ENCODE results near the gene CTH.
A peak's percentile ranks its signal among the peaks of the same experiment; 100 is the strongest.
"Not testable (repeated sequence)": the region's sequence is repeated elsewhere in the genome, so short reads cannot be mapped to it uniquely, and the experiment has no call there.

CTH gene

DNA sequence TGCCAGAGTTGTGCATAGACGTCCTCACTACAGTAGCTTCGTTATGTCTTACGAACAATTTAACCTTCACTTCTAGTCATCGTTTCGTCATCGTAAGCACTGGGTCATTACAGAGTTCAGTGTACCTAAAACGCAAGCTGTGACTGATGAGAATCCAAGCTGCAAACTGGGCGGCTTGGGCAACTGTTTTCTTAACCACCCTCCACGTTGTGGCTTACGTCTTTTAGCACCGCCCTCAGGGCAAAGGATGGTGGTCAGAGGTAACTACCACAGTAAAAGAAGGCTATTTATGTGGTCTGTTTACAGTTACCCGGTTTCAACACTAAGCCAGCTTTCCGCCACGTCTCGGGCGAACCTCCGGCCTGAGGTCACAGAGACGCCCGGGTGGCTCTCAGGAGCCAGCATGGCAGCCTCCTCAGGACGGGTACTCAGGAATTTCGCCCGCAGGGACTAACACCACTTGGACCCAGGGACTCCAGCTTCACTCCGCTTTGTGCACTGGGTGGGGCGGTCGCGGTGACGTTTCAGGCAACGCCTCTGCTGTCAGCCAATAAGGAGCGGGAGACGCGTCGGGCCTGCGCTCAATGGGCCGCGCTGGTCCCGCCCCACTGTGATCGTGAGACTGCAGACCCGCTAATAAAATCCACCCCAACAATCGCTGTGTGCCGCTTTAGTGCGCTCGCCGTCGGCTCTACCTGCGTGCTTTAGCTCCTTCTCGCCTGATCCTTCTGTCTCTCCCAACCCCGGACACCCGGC, at the start of gene CTH:
Gene CTH (plus strand): TSS at position 665 of the 756 bp plus-strand sequence. CDS start 148 bp downstream, outside the sequence.
- peak; percentile 84 to 87 for DNase-seq

DNA sequence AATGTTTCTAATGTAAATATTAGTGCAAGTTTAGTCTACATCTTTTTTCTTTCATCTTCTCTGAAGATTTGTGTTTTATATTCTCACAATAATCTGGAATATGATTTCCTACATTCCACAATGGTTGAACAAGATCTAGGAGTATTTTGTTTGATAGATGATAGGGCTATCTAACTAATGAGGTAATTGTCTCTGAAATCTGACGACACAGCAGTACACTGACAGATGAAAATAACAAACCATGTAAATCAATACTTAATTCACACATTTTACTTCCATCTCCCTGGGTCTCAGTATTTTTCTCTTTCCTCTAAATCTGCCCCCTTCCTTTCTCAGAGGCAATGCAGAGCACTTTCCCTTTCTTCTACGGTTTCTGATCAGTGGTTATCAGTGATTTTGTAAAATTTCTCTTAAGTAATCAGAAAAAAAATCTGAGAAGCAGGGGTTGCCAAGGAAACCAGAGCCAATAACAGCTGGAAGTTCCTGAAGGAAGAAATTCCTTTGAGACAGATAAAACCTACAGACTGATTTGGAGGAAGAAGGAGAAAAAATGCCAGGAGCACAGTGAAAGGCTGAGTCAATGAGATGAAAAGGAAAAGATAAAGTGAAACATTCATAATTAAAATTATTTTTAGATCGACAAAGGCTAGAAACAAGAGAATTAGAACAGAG, 49.2 kb upstream of the CTH start:
- DNase-seq, result no peak

DNA sequence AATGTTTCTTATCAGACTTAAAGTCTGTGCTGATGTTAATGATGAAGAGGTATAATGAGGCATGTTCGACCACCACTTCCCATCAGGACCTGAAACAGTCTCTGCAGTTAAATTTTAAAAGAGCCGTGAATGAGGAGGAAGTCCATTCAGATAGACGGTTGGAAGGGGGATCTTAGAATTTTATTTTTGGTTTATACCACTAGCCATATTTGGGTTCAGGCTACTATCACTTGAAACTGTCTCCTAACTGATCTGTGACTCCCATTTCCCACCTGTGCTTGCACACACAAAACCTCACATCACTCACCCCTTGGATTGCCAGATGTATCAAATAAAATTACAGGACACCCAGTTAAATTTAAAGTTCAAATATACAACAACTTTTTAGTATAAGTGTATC, 46.6 kb upstream of the CTH start:
- no peak for DNase-seq

DNA sequence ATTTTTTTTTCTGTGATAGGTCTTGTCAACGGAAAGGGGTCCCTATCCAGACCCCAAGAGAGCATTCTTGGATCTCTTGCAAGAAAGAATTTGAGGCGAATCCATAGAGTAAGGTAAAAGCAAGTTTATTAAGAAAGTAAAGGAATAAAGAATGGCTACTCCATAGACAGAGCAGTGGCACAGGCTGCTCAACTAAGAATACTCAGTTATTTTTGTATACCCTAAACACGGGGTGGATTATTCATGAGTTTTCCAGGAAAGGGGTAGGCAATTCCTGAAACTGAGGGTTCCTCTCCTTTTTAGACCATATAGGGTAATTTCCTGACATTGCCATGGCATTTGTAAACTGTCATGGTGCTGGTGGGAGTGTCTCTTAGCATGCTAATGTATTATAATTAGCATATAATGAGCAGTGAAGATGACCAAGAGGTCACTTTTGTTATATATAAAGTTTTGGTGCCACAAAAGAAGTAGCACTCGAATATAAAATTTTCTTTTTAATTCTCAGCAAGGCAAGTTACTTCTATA, 44.6 kb upstream of the CTH start:
- not testable (repeated sequence) for DNase-seq

DNA sequence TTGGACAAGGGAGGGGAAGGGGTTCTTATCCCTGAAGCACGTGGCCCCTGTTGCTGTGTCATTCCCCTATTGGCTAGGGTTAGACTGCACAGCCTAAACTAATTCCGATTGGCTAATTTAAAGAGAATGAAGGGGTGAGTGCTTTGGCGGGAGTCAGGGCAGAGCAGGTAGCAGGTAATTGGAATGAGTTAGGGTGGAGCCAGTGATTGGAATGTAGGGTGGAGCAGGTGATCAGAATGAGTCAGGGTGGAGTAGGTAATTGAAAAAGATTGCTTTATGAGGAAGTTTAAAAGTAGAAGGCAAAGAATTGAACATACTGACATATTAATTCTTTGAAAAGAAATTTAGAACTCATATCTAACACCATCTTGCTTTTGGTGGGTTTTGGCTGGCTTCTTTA, 44.1 kb upstream of the CTH start:
- not testable (repeated sequence) for DNase-seq

DNA sequence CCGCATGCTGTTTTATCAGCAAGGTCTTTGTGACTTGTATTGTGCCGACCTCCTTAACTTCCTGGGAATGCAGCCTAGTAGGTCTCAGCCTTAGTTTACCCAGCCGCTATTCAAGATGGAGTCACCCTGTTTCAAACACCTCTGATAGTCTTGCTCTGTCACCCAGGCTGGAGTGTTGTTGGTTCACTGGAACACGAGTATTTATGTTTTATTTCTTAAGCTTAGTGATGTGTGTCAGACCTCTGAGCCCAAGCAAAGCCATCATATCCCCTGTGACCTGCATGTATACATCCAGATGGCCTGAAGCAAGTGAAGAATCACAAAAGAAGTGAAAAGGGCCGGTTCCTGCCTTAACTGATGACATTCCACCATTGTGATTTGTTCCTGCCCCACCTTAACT, 43.7 kb upstream of the CTH start:
- DNase-seq, result not testable (repeated sequence)

DNA sequence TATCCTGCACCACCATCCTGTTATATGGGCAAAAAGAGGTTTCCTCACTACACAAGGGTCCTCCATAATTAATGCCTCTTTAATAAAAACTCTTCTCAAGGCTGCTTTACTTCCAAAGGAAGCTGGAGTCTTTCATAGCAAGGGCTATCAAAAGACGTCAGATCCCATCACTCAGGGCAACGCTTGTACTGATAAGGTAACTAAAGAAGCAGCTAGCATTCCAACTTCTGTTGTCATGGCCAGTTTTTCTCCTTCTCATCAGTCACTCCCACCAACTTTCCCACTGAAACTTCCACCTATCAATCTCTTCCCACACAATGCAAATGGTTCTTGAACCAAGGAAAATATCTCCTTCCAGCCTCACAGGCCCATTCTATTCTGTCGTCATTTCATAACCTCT, 39.5 kb upstream of the CTH start:
- not testable (repeated sequence) for DNase-seq

DNA sequence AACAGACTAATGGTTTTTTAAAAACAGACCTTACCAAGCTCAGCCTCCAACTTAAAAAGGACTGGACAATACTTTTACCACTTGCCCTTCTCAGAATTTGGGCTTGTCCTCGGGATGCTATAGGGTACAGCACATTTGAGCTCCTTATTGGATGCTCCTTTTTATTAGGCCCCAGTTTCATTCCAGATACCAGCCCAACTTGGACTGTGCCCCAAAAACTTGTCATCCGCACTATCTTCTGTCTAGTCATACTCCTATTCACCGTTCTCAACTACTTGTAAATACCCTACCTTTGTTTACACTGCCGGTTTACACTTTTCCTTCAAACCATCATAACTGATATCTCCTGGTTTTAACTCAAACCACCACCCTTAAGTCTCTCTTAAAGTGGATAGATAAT, 38.6 kb upstream of the CTH start:
- no peak for DNase-seq

DNA sequence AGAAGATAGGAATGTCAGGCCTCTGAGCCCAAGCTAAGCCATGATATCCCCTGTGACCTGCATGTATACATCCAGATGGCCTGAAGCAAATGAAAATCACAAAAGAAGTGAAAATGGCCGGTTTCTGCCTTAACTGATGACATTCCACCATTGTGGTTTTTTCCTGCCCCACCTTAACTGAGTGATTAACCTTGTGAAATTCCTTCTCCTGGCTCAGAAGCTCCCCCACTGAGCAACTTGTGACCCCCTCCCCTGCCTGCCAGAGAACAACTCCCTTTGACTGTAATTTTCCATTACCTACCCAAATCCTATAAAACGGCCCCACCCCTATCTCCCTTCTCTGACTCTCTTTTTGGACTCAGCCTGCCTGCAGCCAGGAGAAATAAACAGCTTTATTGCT, 37.5 kb upstream of the CTH start:
- not testable (repeated sequence) for DNase-seq

DNA sequence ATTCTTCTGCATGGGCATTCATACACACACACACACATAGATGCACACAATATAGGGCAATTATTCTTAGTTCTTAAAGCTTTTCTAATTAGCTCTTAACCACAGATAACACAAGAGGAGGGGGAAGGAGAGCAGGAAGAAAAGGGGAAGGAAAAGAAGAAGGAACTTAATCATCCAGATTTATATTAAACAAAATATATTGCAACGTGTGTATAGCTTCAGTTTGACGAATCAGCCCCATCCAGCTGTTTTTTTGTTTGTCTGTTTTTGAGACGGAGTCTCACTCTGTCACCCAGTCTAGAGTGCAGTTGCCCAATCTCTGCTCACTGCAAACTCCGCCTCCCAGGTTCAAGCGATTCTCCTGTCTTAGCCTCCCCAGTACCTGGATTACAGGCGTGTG, 34.9 kb upstream of the CTH start:
- no peak for DNase-seq

DNA sequence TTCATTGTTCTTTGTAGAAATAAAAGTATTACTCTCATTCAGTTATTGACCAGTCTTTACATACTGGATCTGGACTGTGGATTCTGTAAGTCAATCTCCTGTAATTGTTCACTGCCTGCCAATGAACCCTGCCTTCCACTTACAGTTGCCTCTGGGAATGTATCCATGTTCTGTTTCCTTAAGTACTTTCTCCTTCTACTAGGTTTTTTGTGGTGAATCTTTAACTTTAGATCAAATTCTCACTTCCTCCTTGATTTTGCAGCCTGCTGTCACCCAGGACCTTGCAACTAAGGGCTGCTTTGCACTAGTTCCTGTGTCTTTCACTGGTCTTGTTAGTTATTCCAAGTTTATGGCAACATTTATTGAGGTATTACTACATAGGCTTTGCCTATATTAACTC, 28.4 kb upstream of the CTH start:
- no peak for DNase-seq

DNA sequence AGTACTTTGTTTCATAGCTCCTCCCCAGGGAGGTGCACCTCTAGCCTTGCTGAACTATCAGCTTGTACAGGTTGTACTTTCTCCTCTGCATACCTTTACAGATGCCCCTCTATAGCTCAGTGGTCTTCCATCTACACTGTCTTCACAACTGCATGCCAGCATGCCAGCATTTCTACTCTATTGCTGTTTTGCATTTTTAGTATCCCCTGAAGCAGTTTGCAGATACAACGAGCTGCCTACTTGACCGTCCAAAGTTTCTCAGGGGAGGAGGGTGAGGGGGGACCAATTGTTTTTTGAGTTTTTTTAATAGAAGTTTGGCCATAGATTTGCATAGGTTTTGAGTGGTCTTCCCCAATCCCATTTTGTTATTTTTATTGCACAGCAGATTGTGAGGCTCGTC, 27.6 kb upstream of the CTH start:
- no peak for DNase-seq

DNA sequence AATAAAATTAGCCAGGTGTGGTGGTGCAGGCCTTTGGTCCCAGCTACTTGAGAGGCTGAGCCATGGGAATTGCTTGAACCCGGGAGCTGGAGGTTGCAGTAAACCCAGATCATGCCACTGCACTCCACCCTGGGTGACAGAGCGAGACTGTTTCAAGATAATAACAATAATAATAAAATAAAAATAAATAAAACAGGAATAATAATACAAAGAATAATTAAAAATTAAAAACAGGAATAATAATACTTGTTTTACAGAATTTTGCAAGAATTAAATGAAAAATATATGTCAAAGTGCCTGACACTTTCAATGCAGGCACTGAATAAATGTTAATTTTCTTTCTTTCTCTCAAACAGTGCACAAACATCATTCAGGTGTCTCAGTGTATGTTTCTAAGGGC, 26.5 kb upstream of the CTH start:
- DNase-seq, result no peak

DNA sequence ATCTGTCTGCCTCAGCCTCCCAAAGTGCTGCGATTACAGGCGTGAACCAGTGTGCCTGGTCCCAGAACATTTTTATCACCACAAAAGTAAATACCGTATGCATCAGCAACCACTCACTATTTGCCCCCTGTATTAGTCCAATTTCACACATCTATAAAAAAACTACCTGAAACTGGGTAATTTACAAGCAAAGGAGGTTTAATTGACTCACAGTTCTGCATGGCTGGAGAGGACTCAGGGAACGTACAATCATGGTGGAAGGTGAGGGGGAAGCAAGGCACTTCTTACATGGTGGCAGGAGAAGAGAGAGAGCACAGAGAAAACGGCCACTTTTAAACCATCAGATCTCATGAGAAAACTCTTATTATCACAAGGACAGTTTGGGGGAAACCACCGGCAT, 25.6 kb upstream of the CTH start:
- DNase-seq, result no peak

DNA sequence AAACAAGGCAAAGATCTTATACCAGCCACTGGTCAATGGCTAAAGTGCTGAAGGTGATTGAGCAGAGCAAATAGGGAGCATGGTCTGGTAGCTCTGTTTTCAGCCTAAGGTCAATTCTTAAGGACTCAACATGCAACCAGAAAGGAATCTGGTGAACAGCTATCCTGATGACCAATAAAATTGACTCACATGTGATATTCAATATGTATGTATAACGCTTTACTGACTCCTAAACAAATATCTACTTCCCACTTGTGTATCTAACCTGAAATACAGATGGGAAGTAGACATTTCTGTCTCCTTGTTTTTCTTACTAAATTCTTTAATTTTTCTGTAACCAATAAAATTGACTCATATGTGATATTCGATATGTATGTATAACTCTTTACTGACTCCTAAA, 24.9 kb upstream of the CTH start:
- no peak for DNase-seq

DNA sequence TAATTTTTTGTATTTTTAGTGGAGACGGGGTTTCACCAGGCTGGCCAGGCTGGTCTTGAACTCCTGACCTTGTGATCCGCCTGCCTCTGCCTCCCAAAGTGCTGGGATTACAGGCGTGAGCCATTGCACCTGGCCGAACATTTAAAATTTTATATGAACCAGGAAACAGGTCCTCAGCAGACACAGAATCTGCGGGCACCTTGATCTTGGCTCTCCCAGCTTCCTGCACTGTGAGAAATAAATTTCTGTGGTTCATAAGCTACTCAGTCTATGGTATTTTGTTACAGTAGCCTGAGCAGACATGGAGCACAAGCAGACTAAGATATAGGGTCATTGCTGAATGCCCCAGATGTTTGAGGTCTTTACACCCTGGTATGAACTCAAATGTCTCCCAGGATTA, 23.6 kb upstream of the CTH start:
- no peak for DNase-seq

DNA sequence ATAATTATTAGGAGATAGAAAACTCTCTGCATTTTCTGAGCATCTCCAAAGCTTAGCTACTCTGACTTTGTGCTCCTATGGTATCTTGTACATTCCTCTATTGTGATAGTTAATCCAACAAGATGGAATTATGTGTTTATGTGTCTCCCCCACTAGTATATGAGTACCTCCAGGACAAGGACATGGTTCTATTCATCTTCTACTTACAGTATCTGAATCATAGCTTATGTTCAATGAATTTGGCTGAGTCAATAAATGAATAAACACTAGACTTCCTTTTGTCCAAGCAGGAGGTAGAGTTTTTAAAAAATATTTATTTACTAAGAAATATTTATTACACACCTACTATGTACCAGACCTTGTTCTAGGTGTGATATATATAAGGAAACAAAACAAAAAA, 18.4 kb upstream of the CTH start:
- DNase-seq, result no peak

DNA sequence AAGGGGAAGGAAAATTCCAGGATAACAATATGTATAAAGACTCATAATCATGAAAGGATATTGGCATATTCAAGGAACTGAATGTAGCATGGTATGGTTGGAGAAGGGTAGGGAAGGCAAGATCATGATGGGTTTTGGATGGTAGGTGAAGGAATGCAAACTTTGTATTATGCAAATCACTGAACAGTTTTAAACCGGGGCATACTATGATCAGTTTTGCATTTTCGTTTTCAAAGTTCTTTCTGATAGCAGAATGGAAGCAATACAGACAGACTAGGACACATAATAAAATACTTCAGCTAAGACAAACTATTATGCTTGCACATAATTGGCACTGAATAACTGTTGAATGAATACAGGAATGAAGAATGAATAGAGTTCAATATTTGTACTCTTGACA, 14.5 kb upstream of the CTH start:
- DNase-seq, result no peak

DNA sequence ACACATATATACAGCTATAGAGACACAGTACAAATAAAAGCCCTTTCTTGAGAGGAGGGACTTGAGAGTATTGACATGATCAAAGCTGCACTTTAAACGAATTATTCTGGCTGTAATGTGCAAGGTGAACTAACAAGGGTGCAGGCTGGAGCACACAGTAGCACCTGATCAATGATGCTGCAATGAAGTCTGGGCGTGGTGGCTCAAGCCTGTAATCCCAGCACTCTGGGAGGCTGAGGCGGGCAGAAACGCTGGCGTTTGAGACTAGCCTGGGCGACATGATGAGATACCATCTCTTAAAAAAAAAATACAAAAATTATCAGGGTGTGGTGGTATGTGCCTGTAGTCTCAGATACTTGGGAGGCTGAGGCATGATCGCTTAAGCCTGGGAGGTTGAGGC, 14.1 kb upstream of the CTH start:
- DNase-seq, result no peak

DNA sequence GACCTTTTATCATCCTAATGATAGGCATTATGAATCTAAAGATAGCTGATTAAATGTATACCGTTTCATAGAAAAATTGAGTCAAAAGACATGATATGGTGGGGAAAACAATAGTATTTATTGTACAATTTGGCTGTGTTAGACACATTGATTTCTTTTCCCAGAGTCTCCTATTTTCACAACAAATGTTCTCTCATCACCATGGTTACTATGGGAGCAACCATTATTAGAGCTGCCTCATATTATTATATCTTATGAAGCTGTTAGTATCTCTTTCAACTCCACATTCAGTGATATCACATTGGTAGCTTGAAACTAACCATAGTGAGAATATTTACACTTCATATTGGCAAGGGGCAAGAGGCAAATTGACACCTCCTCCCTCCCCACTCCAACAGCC, 10.7 kb upstream of the CTH start:
- no peak for DNase-seq

DNA sequence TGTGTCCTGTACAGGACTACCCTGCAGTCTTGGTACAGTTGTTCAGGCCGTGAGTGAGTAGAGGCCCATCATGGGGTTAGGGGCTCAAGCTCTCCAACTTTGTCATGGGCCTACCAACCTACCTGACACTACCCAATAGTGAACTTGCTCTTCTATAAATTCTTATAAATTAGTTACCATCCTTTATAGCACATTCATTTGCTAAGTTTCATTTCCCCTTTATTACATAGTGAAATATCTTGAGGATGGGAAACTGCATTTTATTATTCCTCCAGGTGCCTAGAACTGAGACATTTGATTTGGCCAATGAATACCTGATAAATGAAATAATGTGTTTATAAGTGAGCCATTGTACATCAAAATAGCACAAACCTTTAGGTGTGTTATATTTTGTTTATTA, 9.1 kb upstream of the CTH start:
- DNase-seq, result no peak

DNA sequence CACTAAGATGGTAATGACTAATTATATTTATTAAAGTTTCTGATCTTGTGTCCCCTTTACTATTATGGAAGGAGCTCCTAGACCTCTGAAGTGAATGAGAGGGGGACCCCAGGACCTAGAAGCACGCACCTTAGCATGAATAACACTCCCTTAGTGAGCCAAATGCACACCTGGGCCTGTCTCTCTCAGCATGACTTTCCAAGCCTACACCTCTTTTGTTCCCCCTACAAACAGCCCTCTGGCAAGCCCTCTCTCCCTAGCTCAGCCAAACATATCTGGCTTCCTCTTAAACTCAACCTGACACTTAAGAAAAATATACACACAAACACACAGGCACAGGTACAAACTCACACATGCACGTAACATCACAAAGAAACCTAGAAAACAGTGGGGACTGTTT, 7.3 kb upstream of the CTH start:
- no peak for DNase-seq

DNA sequence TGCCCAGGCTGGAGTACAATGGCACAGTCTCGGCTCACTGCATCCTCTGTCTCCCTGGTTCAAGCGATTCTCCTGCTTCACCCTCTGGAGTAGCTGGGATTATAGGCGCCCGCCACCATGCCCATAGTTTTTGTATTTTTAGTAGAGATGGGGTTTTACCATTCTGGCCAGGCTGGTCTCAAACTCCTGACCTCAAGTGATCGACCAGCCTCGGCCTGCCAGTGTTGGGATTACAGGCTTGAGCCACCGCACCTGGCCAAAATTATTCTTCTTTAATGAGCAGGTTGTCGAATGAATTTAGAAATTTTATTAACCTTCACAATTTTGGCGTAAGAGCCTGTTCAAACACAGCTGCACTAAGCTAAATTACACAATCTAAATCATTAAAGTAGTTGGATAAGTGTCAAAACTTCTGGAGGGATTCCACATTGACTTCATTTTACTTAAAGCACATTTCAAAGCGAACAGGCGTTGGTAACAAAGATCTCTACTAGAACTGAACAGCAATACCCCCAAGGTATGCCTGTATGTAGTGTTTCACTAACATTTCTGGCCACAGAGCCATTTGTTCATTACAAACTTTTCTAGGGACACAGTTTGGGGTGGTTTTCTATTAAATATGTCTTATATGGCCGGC, 5.2 kb upstream of the CTH start:
- DNase-seq, result no peak

DNA sequence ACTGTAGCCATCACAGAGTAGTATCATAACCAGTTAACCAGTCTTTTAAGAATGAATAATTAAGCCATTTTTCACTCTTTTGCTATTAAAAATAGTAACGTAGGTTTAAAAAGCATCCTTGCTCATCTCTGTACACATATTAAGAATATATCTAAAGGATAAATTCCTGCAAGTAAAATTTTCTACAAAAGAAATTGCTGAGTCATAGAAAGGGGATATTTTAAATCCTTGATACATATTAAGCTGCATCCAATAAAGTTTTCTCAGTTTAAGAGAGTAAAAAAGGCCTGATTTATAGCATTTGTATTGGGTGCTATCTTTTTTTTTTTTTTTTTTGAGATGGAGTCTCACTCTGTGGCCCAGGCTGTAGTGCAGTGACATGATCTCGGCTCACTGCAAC, 1.9 kb upstream of the CTH start:
- DNase-seq, result no peak

Data from stimulated activated CD4-positive, alpha-beta T cell treated with anti-CD3 and anti-CD28 coated beads, Interleukin-2, amount 100 ng/mL, for 48 hours (primary cell).